Femur (tissue), 1 donor: Measurements from ENCODE around the gene ABCC6.
"Not testable (repeated sequence)": the region's sequence is repeated elsewhere in the genome, so short reads cannot be mapped to it uniquely, and the experiment has no call there.

Experiments used
- DNase-seq: peaks from one replicate; pipeline ENCODE4 v3.0.0-alpha.2; 2017

ABCC6 gene

DNA sequence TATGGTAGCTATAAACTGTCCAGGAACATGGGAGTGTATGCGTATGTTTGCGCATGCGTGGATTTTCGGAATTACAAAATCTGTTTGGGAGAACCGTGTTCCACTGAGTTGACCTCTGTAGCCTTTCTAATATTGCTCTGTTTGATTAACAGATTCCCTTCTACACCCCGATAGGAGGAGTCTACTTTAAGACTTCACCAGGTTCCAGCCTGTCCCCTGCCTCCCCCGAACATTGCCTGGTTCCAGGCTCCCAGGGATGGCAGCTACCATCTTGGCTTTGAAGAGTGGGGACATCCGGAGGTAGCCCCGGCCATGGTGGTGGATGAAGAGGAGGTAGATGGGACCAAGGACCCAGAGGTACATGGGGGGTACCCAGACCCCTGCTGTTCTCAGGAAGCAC lies 1.9 kb downstream of the ABCC6 start:
- not testable (repeated sequence) for DNase-seq

DNA sequence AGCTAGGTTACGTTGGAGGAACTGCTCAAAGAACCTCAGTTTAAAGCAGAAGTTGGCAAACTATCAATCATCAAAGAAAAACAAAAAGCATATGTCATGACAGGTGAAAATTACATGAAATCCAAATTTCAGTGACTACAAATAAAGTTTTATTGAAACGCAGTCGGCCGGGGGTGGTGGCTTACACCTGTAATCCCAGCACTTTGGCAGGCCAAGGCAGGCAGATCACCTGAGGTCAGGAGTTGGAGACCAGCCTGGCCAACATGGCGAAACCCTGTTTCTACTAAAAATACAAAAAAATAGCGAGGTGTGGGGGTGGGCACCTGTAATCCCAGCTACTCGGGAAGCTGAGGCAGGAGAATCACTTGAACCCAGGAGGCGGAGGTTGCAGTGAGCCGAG lies 2.8 kb downstream of the ABCC6 start:
- DNase-seq = not testable (repeated sequence)

- not testable (repeated sequence) for DNase-seq
Measured at GRCh38 chr16:16218787-16219186, 4.5 kb downstream of the ABCC6 start.

DNA sequence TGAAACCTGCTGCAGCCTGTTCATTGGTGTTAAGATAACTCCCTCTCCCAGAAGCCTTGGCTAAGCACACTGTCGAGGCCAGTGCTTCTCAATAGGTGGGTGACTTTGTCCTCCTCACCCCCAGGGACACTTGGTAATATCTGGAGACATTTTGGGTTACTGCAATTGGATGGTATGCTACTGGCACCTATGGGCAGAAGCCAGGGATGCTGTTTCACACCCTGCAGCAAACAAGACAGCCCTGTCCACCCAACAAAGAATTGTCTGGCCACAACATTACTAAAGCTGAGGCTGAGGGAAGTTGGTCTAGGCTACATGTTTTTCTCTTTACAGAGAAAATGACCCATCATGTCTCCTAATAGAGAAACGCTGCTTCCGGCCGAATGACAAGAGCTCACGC lies 4.9 kb downstream of the ABCC6 start:
- DNase-seq = not testable (repeated sequence)

- not testable (repeated sequence) for DNase-seq
Measured at GRCh38 chr16:16213863-16214293, 9.4 kb downstream of the ABCC6 start.

- peak; percentile 3 for DNase-seq
Measured at GRCh38 chr16:16211404-16211803, 11.9 kb downstream of the ABCC6 start.

DNA sequence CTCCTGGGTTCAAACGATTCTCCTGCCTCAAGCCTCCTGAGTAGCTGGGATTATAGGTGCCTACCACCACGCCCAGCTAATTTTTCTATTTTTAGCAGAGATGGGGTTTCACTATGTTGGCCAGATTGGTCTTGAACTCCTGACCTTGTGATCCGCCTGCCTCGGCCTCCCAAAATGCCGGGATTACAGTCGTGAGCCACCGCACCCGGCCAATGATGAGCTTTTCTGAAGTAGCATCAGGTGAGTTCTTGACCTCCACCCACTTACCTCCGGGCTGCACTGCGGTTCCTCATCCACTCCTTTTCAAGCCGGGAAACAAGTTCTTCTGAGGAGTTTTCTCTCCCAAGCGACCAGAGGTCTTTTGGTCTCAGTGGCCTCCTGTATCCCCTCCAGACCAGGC lies 14.8 kb downstream of the ABCC6 start:
- DNase-seq = not testable (repeated sequence)

- DNase-seq = not testable (repeated sequence)
Measured at GRCh38 chr16:16207787-16208334, 15.4 kb downstream of the ABCC6 start.

- not testable (repeated sequence) for DNase-seq
Measured at GRCh38 chr16:16207097-16207786, 16.1 kb downstream of the ABCC6 start.

DNA sequence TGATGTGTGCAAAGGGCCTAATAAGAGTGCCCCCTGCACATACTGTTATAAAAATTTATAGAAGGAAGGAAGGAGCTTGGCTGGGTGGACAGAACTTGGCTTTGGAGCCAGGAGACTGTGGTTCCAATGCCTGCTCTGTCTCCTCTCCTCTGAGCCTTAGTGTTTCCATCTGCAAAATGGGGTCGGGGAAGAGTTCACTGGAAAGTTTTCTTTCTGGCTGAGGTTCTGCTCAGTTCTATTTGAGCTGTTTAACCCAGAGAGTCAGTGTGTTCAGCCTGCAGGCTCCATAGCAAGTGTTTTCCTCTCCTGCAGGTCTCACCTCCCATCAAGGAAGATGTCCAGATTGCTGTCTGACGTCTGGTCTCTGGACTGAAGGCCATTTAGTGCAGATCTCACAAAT lies 17.4 kb downstream of the ABCC6 start:
- DNase-seq = not testable (repeated sequence)

GRCh38 chr16:16204552-16204951 lies 18.7 kb downstream of the ABCC6 start:
- not testable (repeated sequence) for DNase-seq

DNA sequence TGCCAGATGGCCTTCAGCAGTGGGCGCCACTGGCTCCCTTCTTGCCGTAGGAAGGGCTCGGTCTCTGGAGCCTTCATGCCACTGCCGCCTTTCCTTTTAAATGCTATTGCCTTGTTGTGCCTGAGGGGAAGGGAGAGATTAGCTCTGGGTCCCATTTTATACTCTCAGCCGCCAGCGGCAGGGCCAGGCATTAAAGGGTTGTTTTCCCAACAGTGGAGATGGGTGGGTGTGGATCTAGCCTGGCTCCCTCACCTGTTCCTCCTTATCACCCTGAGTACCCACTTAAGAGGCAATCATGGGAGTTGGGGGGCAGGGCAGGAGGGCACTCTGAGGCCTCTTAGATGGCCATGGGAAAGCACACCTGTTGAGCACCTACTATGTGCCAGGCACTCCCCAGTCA lies 19.8 kb downstream of the ABCC6 start:
- not testable (repeated sequence) for DNase-seq

- DNase-seq = peak; percentile 27
Measured at GRCh38 chr16:16202400-16203143, 20.7 kb downstream of the ABCC6 start.

GRCh38 chr16:16201880-16202279 lies 21.4 kb downstream of the ABCC6 start:
- DNase-seq = not testable (repeated sequence)

DNA sequence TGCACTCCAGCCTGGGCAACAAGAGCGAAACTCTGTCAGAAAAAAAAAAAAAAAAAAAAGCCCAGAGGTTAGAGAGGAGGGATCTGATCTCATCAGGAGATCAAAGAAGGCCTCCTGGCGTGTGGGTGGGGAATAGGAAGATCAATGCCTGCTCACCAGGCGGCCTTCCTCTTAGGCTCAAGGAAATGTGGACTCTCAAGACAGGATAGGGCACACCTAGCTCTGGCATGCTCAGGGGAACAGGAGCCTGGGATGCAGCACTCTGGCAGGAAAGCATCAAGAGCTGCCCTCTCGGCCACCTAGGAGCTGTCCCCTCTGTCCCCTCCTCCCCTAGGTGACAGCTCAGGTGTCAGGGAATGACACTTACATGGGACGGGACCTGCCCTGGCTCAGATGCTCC lies 22.9 kb downstream of the ABCC6 start:
- not testable (repeated sequence) for DNase-seq

DNA sequence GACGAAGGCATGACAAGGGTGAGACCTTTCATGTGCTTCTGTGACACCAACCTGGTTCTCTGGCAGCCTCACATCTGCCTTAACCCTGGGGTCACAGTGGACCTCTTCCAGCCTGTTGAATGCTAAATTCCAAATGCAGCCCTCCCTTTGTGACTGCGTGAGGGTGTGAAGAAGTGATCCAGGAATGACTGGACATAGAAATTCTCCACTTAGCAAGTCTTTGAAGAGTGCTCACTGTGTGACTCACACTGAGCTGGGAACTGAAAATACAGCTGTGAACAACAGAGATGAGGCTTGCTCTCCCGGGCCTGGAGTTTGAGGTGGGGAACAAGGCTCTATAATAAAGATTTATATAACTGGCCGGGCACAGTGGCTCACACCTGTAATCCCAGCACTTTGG lies 23.9 kb downstream of the ABCC6 start:
- DNase-seq = not testable (repeated sequence)

DNA sequence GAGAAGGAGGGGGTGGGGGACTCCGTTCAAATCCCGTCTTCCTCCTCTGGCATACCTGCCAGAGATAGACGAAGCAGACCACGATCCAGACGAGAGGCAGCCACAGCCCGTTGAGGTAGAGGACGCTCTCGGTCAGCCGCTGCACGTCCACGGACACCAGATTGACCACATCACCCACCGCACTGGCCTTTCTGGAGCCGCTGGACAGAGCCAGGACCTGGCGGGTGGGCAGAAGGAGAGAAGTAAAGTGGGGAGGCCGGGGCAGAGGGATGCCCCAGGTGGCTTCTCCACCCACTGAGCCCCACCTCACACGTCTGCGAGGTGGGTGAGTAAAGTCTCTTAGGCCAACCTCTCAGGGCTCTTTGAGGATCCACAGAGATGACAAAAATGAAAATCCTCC lies 25.3 kb downstream of the ABCC6 start:
- no peak for DNase-seq

DNA sequence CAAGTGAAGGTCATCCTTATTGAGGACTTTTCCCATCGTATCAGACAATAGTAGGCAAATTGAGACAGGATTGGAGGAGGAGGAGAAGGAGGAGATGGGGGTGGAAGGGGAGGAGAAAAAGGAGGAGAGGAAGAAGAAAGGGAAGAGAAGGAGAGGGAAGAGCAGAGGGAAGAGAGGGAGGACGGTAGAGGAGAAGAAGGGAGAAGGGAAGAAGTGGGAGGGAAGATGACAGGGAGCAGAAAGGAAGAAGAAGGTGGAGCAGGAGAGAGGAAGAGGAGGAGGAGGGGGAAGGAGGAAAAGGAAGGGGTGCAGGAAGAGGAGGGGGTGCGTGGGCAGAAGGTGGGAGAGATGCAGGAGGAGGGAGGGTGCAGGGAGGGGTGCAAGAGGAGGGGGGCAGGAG lies 26.0 kb downstream of the ABCC6 start:
- DNase-seq = no peak

GRCh38 chr16:16196099-16196498 lies 27.2 kb downstream of the ABCC6 start:
- no peak for DNase-seq

- no peak for DNase-seq
Measured at GRCh38 chr16:16191493-16192167, 31.7 kb downstream of the ABCC6 start.

- not testable (repeated sequence) for DNase-seq
Measured at GRCh38 chr16:16190966-16191365, 32.3 kb downstream of the ABCC6 start.

- DNase-seq = no peak
Measured at GRCh38 chr16:16190546-16190945, 32.7 kb downstream of the ABCC6 start.

DNA sequence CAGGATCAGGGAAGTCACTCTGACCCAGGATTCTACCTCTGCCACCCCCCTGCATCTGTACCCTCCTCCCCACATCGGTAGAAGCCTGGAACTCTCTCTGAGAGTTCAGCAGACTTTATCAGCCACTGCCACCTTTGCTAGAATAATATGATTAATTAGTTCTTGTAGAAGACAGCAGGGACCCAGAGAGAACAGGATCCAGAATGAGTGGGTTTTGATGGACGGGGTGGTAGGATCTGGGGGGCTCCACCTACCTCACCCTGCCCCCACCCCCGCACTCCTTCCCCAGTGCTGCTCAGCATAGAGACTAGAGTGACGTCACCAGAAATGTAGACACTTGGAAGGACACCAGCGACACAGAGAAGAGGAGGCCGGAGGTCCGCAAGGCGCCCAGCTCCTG lies 33.5 kb downstream of the ABCC6 start:
- DNase-seq = no peak
